ENCODE data around the gene LIMCH1. TPM values are rescaled to one million over a fixed set of nuclear protein-coding genes. Genes with fewer than 3 reads are reported as not detected.
A peak's percentile ranks its signal among the peaks of the same experiment; 100 is the strongest.

LIMCH1 gene
- total RNA-seq, 1 experiment from 2014 or later: 48.4 TPM

DNA sequence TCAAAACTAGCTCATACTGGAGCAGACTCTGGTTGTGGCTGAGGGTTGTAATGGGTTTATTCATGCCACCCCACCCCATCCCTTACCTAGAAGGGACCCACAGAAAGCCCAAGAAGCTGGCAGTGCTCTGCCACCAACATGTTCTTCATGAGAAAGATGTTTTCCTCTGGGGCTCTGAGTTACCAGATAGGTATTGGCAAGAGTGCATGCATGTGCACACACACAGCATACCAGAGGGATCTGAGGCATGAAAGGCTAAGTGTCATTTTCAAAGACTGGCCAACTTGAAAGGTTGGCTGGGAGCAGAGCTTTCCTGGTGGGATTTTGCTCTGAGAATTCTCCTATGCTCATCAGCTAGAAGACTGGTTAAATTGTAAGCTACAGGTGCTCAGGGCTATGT is 145.4 kb downstream of the LIMCH1 start:
- H3K4me3 Mint-ChIP-seq (ENCODE audit: unreplicated experiment): no peak overlapping the region
- TF ChIP-seq, protein P1, sequence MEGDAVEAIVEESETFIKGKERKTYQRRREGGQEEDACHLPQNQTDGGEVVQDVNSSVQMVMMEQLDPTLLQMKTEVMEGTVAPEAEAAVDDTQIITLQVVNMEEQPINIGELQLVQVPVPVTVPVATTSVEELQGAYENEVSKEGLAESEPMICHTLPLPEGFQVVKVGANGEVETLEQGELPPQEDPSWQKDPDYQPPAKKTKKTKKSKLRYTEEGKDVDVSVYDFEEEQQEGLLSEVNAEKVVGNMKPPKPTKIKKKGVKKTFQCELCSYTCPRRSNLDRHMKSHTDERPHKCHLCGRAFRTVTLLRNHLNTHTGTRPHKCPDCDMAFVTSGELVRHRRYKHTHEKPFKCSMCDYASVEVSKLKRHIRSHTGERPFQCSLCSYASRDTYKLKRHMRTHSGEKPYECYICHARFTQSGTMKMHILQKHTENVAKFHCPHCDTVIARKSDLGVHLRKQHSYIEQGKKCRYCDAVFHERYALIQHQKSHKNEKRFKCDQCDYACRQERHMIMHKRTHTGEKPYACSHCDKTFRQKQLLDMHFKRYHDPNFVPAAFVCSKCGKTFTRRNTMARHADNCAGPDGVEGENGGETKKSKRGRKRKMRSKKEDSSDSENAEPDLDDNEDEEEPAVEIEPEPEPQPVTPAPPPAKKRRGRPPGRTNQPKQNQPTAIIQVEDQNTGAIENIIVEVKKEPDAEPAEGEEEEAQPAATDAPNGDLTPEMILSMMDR (IDR thresholded peaks at IDR 0.05; ENCODE audit: unreplicated experiment): no peak
- BruUV-seq (replicated peaks): no TSS peak
- H3K36me3 Mint-ChIP-seq (ENCODE audit: insufficient read depth, unreplicated experiment): peaks cover 35% of the 10 kb centered on the region
- H3K27me3 Mint-ChIP-seq (ENCODE audit: insufficient read depth, unreplicated experiment): no peaks in the 10 kb centered on the region
- H3K27ac Mint-ChIP-seq (ENCODE audit: low read depth, unreplicated experiment): no peak overlapping the region
- H3K9me3 Mint-ChIP-seq (ENCODE audit: unreplicated experiment): no peaks in the 10 kb centered on the region
- intact Hi-C loops (cut with micrococcal nuclease): no loop called here
- ChIA-PET POLR2A (interaction anchor here (0.5 to 1.1 kb wide), 4 partner anchors 13 to 113 kb away, joined by 3 to 4 read pairs (median 3); no protein-coding TSS in a partner anchor), CTCF (interaction anchor here (0.5 to 0.9 kb wide), 3 partner anchors 402 to 1233 kb away, joined by 3 to 5 read pairs (median 3); no protein-coding TSS in a partner anchor)
- H3K4me1 Mint-ChIP-seq (ENCODE audit: insufficient read depth, unreplicated experiment): no peaks in the 10 kb centered on the region
- DNase-seq (ENCODE audit: unreplicated experiment): no peak

DNA sequence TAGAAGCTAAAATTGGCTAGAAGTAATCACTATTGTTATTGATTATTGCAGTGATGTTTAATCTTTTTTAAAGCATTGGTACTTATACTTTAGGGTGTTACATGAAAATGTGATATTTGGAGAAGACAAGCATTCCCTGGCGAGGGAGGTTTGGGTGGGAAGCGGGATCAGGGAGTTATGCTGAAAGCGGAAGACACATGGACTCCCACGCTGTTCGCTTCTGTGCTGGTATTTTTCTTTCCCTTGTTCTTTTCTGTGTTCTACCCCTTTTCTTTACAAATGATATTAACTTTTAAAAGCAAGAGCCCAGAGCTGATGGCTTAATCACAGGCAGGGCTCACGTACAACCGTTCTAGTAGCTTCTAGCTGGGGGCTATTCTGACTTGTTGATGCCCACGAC is 148.9 kb downstream of the LIMCH1 start:
- BruUV-seq (replicated peaks): no TSS peak
- DNase-seq (ENCODE audit: unreplicated experiment): no peak
- intact Hi-C loops (cut with micrococcal nuclease): no loop called here
- CTCF ChIA-PET: interaction anchor here (0.5 to 1.9 kb wide), 3 partner anchors 325 to 426 kb away, joined by 3 to 8 read pairs (median 3); no protein-coding TSS in a partner anchor
- Mint-ChIP-seq H3K27ac (ENCODE audit: low read depth, unreplicated experiment) (no peak overlapping the region), H3K27me3 (ENCODE audit: insufficient read depth, unreplicated experiment) (no peaks in the 10 kb centered on the region), H3K36me3 (ENCODE audit: insufficient read depth, unreplicated experiment) (peaks cover 45% of the 10 kb centered on the region), H3K9me3 (ENCODE audit: unreplicated experiment) (no peaks in the 10 kb centered on the region), H3K4me1 (ENCODE audit: insufficient read depth, unreplicated experiment) (no peaks in the 10 kb centered on the region), H3K4me3 (ENCODE audit: unreplicated experiment) (no peak overlapping the region)
- TF ChIP-seq, protein P1 (IDR thresholded peaks at IDR 0.05; ENCODE audit: unreplicated experiment): no peak
- POLR2A ChIA-PET: interaction anchor here (0.7 kb wide), 1 partner anchor 271 kb away, joined by 4 read pairs; no protein-coding TSS in a partner anchor

DNA sequence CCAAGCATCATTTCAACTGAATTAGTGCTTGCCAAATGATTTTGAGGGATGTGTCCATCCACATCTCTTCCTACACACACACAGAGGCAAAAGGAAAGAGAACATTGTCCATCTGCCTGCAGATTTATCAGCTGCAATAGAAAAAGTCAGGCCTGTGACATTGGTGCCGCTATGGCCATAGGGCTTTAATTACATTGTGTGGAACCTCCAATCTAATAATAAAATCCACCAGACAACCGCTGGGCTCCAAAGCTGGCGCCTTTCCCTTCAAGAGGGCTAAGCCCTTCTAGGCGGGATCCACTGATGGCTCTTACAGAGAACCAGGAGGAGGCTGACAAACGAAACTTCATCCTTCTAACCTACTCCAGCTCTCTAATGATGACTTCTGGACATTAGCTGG is 150.0 kb downstream of the LIMCH1 start:
- CTCF ChIA-PET: interaction anchor here (0.6 to 1.2 kb wide), 2 partner anchors 199 to 331 kb away, joined by 4 read pairs; no protein-coding TSS in a partner anchor
- Mint-ChIP-seq H3K9me3 (ENCODE audit: unreplicated experiment) (no peaks in the 10 kb centered on the region), H3K4me1 (ENCODE audit: insufficient read depth, unreplicated experiment) (peaks cover 3% of the 10 kb centered on the region), H3K27ac (ENCODE audit: low read depth, unreplicated experiment) (no peak overlapping the region), H3K27me3 (ENCODE audit: insufficient read depth, unreplicated experiment) (no peaks in the 10 kb centered on the region), H3K36me3 (ENCODE audit: insufficient read depth, unreplicated experiment) (peaks cover 51% of the 10 kb centered on the region), H3K4me3 (ENCODE audit: unreplicated experiment) (no peak overlapping the region)
- BruUV-seq (replicated peaks): no TSS peak
- intact Hi-C loops (cut with micrococcal nuclease): no loop called here
- DNase-seq (ENCODE audit: unreplicated experiment): no peak
- POLR2A ChIA-PET: no interaction called here
- TF ChIP-seq, protein P1 (IDR thresholded peaks at IDR 0.05; ENCODE audit: unreplicated experiment): no peak

DNA sequence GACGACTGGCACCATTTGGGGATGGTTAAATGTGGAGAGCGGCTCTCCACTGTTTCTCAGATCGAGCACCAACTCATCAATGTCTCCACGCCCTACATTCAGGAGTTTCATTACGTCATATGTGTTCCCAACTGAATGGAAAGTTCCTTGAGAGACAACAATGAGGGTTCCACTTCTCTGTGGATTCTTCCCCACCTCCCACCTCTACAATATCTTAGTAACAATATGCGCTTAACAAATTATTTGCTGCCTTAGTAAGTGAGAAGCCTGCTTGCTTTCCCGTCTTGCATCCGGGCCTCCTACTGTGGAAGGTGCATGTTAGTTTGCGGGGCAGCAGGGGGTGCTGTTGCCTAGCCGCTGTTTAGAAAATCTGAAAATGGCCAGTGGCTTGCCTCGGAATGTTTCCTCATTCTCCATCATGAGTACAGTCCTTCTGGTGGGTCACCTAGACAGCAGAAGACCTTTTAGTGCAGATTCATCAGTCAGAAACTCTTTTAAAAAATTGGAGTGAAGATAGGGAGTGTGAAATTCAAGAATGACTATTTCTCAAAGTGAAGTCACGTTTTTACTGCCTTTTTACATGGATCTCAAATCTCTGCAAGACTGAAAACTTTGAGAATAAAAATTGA is 154.9 kb downstream of the LIMCH1 start:
- Mint-ChIP-seq H3K27me3 (ENCODE audit: insufficient read depth, unreplicated experiment) (no peaks in the 10 kb centered on the region), H3K9me3 (ENCODE audit: unreplicated experiment) (no peaks in the 10 kb centered on the region), H3K27ac (ENCODE audit: low read depth, unreplicated experiment) (peak overlapping the region; percentile 65), H3K4me1 (ENCODE audit: insufficient read depth, unreplicated experiment) (peaks cover 12% of the 10 kb centered on the region), H3K4me3 (ENCODE audit: unreplicated experiment) (no peak overlapping the region), H3K36me3 (ENCODE audit: insufficient read depth, unreplicated experiment) (peaks cover 21% of the 10 kb centered on the region)
- ChIA-PET POLR2A (interaction anchor here (0.6 to 4.5 kb wide), 10 partner anchors 34 to 848 kb away, joined by 3 to 59 read pairs (median 4); partner anchors contain the start of gene TMEM33), CTCF (interaction anchor here (0.6 to 5.9 kb wide), 37 partner anchors 9 to 1163 kb away, joined by 3 to 193 read pairs (median 4); partner anchors contain the start of gene TMEM33)
- TF ChIP-seq, protein P1 (IDR thresholded peaks at IDR 0.05; ENCODE audit: unreplicated experiment): peak; percentile 91
- intact Hi-C loops (cut with micrococcal nuclease): loop anchor here (1.0 to 5.0 kb wide), 6 partner anchors 32 to 587 kb away; no protein-coding TSS in a partner anchor
- DNase-seq (ENCODE audit: unreplicated experiment): peak; percentile 68
- no TSS peak for BruUV-seq (replicated peaks)

Measured in MCF 10A (cell line).